HT-29 (cell line): ENCODE data around the gene LRRC38. TPM values are rescaled to one million over a fixed set of nuclear protein-coding genes. Genes with fewer than 3 reads are reported as not detected.

ENCODE experiments used
- DNase-seq: peaks from one replicate; pipeline ENCODE4 v3.0.0-alpha.2; 2015; ENCODE audit warnings: low spot score
- total RNA-seq: library from RNA; depleted of rRNA; stranded (reverse); fragments of >200 nt; shearing (Covaris generic); gene quantifications from 2 replicates; pipeline ENCODE4 v1.2.3, GENCODE V29; 2014

The LRRC38 gene
- total RNA-seq, 1 experiment from 2014 or later: not detected

- no peak for DNase-seq
These were observed 3.5 kb upstream of the LRRC38 start for GRCh38 chr1:13517193-13517812.

GRCh38 chr1:13516606-13517005 is 2.8 kb upstream of the LRRC38 start:
- no peak for DNase-seq

GRCh38 chr1:13514821-13515220 is 1.0 kb upstream of the LRRC38 start:
- DNase-seq: no peak

- no peak for DNase-seq
These were observed 524 bp downstream of the LRRC38 start for GRCh38 chr1:13513063-13513894.

GRCh38 chr1:13512472-13512871 is 1.3 kb downstream of the LRRC38 start:
- DNase-seq: no peak

GRCh38 chr1:13510499-13510898 is 3.3 kb downstream of the LRRC38 start:
- no peak for DNase-seq

GRCh38 chr1:13507075-13507474 is 6.7 kb downstream of the LRRC38 start:
- no peak for DNase-seq

GRCh38 chr1:13505020-13505419 is 8.8 kb downstream of the LRRC38 start:
- no peak for DNase-seq

- DNase-seq: no peak
These were observed 13.0 kb downstream of the LRRC38 start for GRCh38 chr1:13500806-13501205.

GRCh38 chr1:13499422-13499821 is 14.4 kb downstream of the LRRC38 start:
- DNase-seq: no peak

GRCh38 chr1:13498553-13498952 is 15.2 kb downstream of the LRRC38 start:
- DNase-seq: no peak

- no peak for DNase-seq
These were observed 18.6 kb downstream of the LRRC38 start for GRCh38 chr1:13495186-13495585.

- no peak for DNase-seq
These were observed 19.1 kb downstream of the LRRC38 start for GRCh38 chr1:13494712-13495111.

GRCh38 chr1:13494025-13494424 is 19.8 kb downstream of the LRRC38 start:
- no peak for DNase-seq

- no peak for DNase-seq
These were observed 21.1 kb downstream of the LRRC38 start for GRCh38 chr1:13492711-13493110.

- no peak for DNase-seq
These were observed 25.8 kb downstream of the LRRC38 start for GRCh38 chr1:13487957-13488356.

- DNase-seq: no peak
These were observed 26.5 kb downstream of the LRRC38 start for GRCh38 chr1:13487143-13487868.

GRCh38 chr1:13483946-13484345 is 29.9 kb downstream of the LRRC38 start:
- DNase-seq: no peak

- no peak for DNase-seq
These were observed 31.2 kb downstream of the LRRC38 start for GRCh38 chr1:13482600-13482999.

- DNase-seq: no peak
These were observed 34.5 kb downstream of the LRRC38 start for GRCh38 chr1:13479171-13479856.

- no peak for DNase-seq
These were observed 35.1 kb downstream of the LRRC38 start for GRCh38 chr1:13478692-13479091.

- peak; percentile 45 for DNase-seq
These were observed 44.5 kb downstream of the LRRC38 start for GRCh38 chr1:13469343-13469742.
